CD4-positive, alpha-beta T cell treated with Interferon alpha-2 for 1 hour (primary cell): Measurements from ENCODE around the gene VPS35.
A peak's percentile ranks its signal among the peaks of the same experiment; 100 is the strongest.
"Not testable (repeated sequence)": the region's sequence is repeated elsewhere in the genome, so short reads cannot be mapped to it uniquely, and the experiment has no call there.

ENCODE experiments used
- DNase-seq, 2 donors: peaks; one replicate each; pipeline ENCODE4 v3.0.0-alpha.2; 2020 to 2022

Gene VPS35

GRCh38 chr16:46711106-46712058, 22.4 kb upstream of the VPS35 start:
- no peak for DNase-seq

GRCh38 chr16:46709469-46710005, 20.6 kb upstream of the VPS35 start:
- no peak for DNase-seq

- DNase-seq, result no peak
These were observed 17.7 kb upstream of the VPS35 start for GRCh38 chr16:46706642-46707041.

- DNase-seq, result no peak
These were observed 13.1 kb upstream of the VPS35 start for GRCh38 chr16:46702030-46702429.

- DNase-seq, result no peak
These were observed 12.6 kb upstream of the VPS35 start for GRCh38 chr16:46701615-46702014.

- no peak for DNase-seq
These were observed 11.1 kb upstream of the VPS35 start for GRCh38 chr16:46700048-46700447.

GRCh38 chr16:46696957-46697356, 8.0 kb upstream of the VPS35 start:
- DNase-seq, result no peak

- no peak for DNase-seq
These were observed 7.0 kb upstream of the VPS35 start for GRCh38 chr16:46695937-46696336.

GRCh38 chr16:46693598-46693997, 4.6 kb upstream of the VPS35 start:
- no peak for DNase-seq

GRCh38 chr16:46691726-46692125, 2.7 kb upstream of the VPS35 start:
- DNase-seq, result no peak

GRCh38 chr16:46690281-46691178, 1.6 kb upstream of the VPS35 start:
- DNase-seq, result peak in 1 of 2 donors; percentile 7

GRCh38 chr16:46689365-46690280, 645 bp upstream of the VPS35 start, which contains the start of gene ORC6:
ORC6 (plus strand) TSS chr16:46689659; CDS start chr16:46689706, 47 bp downstream.
- peak; percentile 95 to 97 for DNase-seq

GRCh38 chr16:46688101-46688653, 801 bp downstream of the VPS35 start:
- DNase-seq, result peak in 1 of 2 donors; percentile 61

- DNase-seq, result no peak
These were observed 1.5 kb downstream of the VPS35 start for GRCh38 chr16:46687486-46687885.

GRCh38 chr16:46686815-46687473, 2.0 kb downstream of the VPS35 start:
- DNase-seq, result no peak

- DNase-seq, result not testable (repeated sequence)
These were observed 7.1 kb downstream of the VPS35 start for GRCh38 chr16:46681867-46682266.

GRCh38 chr16:46677943-46678342, 11.0 kb downstream of the VPS35 start:
- not testable (repeated sequence) for DNase-seq

- peak; percentile 50 to 64 for DNase-seq
These were observed 15.5 kb downstream of the VPS35 start for GRCh38 chr16:46673320-46674013.

- no peak for DNase-seq
These were observed 26.9 kb downstream of the VPS35 start for GRCh38 chr16:46662123-46662522.

- peak; percentile 30 to 68 for DNase-seq
These were observed 30.1 kb downstream of the VPS35 start for GRCh38 chr16:46658925-46659324.
